K562 treated with DMSO at 1 percent for 12 hours (cell line): ENCODE data around the gene RHOXF2B. TPM values are rescaled to one million over a fixed set of nuclear protein-coding genes. Genes with fewer than 3 reads are reported as not detected.

Experiments used
- total RNA-seq: library from RNA; unstranded; fragments of 300-600 nt; gene quantifications from 2 replicates; pipeline ENCODE4 v1.2.3, GENCODE V29; 2022; ENCODE audit not compliant: insufficient read depth

Gene RHOXF2B
- 4.2 and 5.4 TPM in 2 replicates for total RNA-seq

GRCh38 chrX:120077590-120077989 lies at the start of gene RHOXF2B:
TSS of gene RHOXF2B (minus strand) at chrX:120077690. CDS start at chrX:120077552, 138 bp downstream.

GRCh38 chrX:120115438-120115963 lies 38.0 kb upstream of the RHOXF2B start, which contains the start of gene RHOXF1:
TSS of gene RHOXF1 (minus strand) at chrX:120115913. CDS start at chrX:120115862, 51 bp downstream.

Other genes starting within 250 kb of the RHOXF2B start
- 32.4 and 38.7 TPM in 2 replicates for gene UPF3B, start 224.7 kb downstream of the RHOXF2B start, total RNA-seq
- 57.4 and 61.9 TPM in 2 replicates for gene RNF113A, start 206.0 kb downstream of the RHOXF2B start, total RNA-seq
- gene NDUFA1, start 205.9 kb downstream of the RHOXF2B start, total RNA-seq, result 79.6 and 115 TPM in 2 replicates
- gene AKAP14, start 181.8 kb downstream of the RHOXF2B start, total RNA-seq, result not detected in 2 replicates
- gene NKAP, start 133.9 kb downstream of the RHOXF2B start, total RNA-seq, result 10.1 and 15.4 TPM in 2 replicates
- not detected in 2 replicates for gene RHOXF1, start 38.2 kb upstream of the RHOXF2B start, total RNA-seq
- 93.9 and 96.4 TPM in 2 replicates for gene RHOXF2, start 80.9 kb upstream of the RHOXF2B start, total RNA-seq
- 3.3 and 16.4 TPM in 2 replicates for gene ZBTB33, start 173.1 kb upstream of the RHOXF2B start, total RNA-seq
- gene TMEM255A, start 233.8 kb upstream of the RHOXF2B start, total RNA-seq, result not detected in 2 replicates